Ishikawa (cell line): ENCODE results near the gene SLN.

Experiments used
- CEBPB ChIP-seq: IDR thresholded peaks from 2 replicates; pipeline ENCODE4 v1.6.1; 2012
- CREB1 ChIP-seq: IDR thresholded peaks from 2 replicates; pipeline ENCODE4 v1.6.1; 2012; ENCODE audit warnings: low read depth
- EP300 ChIP-seq: IDR thresholded peaks from 2 replicates; pipeline ENCODE4 v1.6.1; 2012; ENCODE audit warnings: borderline replicate concordance
- FOXM1 ChIP-seq: IDR thresholded peaks from 2 replicates; pipeline ENCODE4 v1.6.1; 2012; ENCODE audit warnings: low read depth, borderline replicate concordance
- MAX ChIP-seq: IDR thresholded peaks from 2 replicates; pipeline ENCODE4 v1.6.1; 2012
- RAD21 ChIP-seq: IDR thresholded peaks from 2 replicates; pipeline ENCODE4 v1.6.1; 2012; ENCODE audit warnings: low read depth
- REST ChIP-seq: IDR thresholded peaks from 2 replicates; pipeline ENCODE4 v1.6.1; 2012; ENCODE audit warnings: low read depth, mild to moderate bottlenecking
- TAF1 ChIP-seq: IDR thresholded peaks from 2 replicates; pipeline ENCODE4 v1.6.1; 2012; ENCODE audit warnings: low read depth, mild to moderate bottlenecking
- TCF12 ChIP-seq: IDR thresholded peaks from 2 replicates; pipeline ENCODE4 v1.6.1; 2012; ENCODE audit warnings: low read depth
- YY1 ChIP-seq: IDR thresholded peaks from 2 replicates; pipeline ENCODE4 v1.6.1; 2012; ENCODE audit warnings: low read depth

DNA sequence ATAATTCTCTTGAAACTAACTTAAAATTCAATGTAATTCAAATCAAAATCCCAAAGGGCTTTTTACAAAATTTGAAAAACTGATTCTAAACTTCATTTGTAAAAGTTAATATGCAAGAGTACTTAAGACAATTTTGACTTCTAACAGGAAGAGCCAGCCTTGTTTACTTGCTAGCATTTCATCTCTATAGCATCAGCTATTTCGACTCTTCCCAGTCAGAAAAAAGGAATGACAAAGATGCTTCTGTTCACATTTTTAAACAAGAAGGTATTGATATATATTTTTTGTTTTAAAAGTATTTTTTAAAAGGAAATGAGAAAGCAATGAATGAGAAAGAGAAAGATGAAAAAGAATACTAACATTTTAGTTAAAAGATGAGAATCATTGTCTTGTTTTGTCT lies 16.4 kb downstream of the SLN start:
- no peak for TF ChIP-seq REST
- TF ChIP-seq CREB1, result no peak
- no peak for TF ChIP-seq EP300
- TF ChIP-seq CEBPB, result no peak
- no peak for TF ChIP-seq RAD21
- no peak for TF ChIP-seq MAX
- no peak for TF ChIP-seq TAF1
- no peak for TF ChIP-seq YY1
- TF ChIP-seq TCF12, result no peak
- TF ChIP-seq FOXM1, result no peak
